ENCODE measurements around the gene OR52L1.
"Not testable (repeated sequence)": the region's sequence is repeated elsewhere in the genome, so short reads cannot be mapped to it uniquely, and the experiment has no call there.

Gene OR52L1
- total RNA-seq = 0 to 0.06 (median 0) reads per million in 18 experiments

DNA sequence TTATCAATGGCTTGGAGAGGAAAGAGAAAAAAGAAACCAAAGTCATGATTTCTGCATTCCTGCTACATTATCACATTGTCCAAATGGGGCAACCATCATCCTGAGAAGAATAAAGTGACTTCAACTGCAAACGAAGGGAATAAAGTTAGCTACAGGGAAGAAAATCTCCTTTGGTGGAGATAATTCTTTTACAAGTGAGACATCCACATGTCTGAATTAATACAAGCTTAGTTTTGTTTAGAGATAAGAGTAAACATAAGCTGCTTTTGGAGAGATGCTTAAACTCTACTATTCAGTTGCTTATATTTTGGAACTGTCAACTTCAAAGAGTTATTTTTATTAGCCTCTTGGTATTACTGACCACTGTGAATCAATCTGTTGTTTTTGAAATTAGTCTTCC lies at the start of gene OR52L1:
Gene OR52L1, minus strand, starts transcription at position 101 of the 400 bp plus-strand sequence. Its CDS starts 55 bp downstream, at position 46.
- no peak for DNase-seq

DNA sequence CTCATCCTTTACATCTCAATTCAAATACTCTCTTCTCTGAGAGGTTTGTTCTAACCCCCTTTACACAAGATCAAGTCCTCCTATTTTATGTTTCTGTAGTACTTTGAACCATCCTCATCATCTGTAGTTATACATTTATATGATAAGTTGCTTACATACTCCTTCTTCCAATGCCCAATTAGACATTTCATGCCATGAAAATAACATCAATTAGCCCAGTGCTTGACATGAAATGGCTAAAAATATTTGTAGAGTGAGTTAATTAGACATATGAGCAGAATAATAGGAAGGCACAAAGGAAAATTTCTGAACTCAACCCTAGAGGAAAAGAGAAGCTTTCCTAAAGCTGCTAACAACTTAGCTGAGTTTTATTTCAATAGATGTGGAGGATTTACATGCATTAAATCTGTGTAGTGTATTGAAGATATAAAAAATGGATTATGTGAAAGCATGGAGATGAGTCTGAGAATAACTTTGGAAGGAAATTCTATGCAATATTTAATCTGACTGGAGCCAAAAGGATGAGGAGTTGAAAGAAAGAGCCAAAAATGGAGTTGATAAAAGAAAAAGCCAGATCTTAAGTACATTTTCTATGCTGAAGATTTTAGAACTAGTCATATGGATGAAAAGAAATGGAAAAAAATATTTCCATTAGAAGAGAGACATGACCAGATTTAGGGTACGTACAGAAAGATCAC lies 44.1 kb upstream of the OR52L1 start, which contains the start of gene OR56A1:
Gene OR56A1, minus strand, starts transcription at position 51 of the 698 bp plus-strand sequence. CDS start 3,066 bp downstream, outside the sequence.
- no peak for DNase-seq

DNA sequence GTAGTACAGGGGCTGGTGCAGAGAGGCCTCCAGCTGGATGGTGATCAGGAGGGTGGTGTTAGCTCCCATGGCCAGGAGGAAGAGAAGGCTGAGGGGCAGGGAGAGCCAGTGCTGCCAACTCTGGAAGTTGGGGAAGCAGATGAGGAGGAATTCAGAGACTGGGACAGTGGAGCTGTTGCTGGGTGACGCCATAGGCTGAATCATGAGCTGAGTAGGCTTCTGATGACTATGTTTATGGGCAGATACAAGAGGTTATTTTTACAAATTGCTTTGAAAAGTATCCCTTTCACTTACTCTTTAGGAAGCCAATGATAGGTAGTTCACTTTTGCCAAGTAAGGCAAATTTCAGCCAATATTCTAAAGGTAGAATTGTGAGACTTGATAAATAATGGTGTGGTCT lies 40.7 kb upstream of the OR52L1 start:
- DNase-seq = no peak

DNA sequence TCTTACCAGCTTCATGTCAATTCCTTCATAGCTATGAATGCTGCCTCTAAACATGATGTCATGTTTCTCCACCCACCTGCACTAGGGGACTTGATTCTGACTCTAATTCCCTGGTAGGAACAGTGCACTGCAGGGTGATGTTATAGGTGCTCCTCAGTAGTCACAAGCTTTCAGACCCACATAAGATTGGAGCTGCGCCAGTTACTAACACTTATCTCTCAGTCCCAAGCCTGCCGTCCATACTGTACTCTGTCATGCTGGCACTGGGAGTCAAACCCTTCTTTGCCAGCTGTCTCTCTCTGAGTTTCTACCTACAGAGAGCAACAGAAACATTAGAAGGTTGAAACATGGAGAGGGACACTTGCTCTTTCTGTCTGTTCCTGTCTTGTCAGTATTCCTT lies 38.3 kb upstream of the OR52L1 start:
- no peak for DNase-seq

DNA sequence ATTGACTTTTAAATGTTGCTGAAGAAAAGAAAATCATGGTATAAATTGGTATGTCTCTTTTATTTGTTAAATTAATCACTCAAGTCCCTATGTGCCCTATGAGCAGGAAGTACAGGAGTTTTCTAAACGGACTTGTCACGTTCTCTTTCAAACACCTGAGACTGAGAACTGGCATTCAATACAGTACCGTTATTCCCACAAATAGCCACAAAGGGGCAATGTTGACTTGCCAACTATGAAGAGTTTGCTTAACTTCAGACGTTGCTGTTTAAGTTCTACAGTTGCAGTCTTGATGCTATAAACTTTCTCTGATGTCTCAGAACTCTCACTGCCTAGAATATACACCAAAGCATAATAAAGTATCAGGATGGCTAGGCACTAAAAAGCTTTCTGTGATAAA lies 36.2 kb upstream of the OR52L1 start:
- DNase-seq = peak; percentile 65 to 71

DNA sequence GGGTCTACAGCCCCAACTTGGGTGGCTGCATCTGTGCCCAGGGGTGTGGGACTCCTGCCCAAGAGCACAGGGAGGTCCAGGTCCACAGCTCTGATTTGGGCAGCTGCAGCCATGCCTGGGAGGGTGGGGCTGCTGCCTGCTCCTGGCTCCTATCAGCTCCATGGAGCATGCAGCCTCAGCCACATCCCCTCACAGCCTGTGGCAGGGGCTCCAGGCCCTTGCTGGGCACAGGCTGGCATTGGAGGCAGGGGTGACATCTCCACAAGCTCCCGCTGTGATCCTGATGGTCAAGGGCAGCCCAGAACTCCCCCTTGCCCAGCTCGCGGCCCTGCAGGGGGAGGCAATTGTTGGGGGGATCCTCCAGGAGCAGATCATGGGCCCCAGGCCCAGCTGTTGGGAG lies 26.3 kb upstream of the OR52L1 start:
- DNase-seq = no peak

DNA sequence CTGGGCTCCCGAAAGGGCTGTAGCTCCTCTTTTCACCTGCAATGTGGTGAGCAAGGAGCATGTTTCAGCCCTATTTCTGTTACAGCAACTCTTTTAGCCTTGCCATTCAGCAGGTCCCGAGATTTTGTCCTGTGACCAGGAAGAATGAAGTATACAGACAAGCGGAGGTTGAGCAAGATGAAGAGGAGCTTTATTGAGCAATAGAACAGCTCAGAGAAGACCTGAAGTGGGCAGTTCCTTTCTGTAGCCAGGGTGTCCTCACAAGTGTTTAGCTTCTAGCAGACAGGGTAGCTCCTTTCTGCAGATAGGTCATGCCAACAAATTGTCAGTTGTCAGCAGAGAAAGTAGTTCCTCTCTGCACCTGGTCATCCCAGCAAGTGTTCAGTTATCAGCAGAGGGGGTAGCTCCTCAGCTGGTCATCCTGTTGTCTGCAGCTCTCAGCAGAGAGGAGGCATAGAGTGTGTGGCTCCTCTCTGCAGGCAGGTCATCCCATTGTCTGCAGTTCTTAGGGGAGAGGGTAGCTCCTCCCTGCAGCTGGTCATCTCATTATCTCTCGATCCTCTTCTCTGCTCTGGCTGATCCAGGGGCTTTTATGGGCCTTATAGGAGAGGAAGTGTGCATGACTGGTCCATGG lies 25.4 kb upstream of the OR52L1 start:
- peak; percentile 80 to 82 for DNase-seq

DNA sequence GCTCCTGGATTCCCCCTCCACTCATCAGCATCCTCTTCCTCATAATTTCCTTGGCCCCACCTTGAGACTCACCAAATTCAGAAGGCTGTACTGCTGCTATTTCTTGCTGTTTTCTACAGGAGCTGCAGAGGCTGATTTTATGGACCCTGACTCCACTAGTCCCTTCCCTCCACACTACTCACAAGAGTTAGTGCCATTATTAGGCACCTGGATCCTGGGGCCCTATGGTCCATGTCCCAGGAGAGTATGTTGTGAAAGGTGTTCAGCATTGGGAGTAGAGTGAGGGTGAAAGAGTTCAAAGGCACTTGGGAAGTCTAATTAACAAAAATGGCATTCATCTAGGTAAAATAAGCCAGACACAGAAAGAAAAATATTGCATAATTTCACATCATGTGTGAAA lies 20.1 kb upstream of the OR52L1 start, which contains the start of gene OR56A4:
Gene OR56A4, minus strand, starts transcription at position 101 of the 400 bp plus-strand sequence. CDS start 3,954 bp downstream, outside the sequence.
- DNase-seq = no peak

DNA sequence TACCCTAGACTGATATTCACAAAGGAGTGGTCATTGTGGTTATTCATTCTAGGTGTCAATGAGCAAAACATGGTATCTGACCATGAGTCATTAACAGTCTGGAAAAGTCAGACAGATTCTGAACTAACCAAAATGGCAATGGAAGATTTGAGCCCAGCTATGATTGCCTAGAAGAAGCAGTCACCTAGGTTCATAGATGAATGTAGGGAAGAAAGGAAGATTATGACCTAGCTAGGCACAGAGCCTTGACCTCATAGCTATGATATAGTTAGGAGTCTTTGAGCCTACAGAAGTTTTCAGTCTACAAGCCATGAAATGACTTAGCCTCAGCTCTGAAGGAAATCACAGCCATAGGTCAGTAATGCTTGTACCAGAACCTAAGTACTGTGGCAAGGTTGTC lies 19.6 kb upstream of the OR52L1 start:
- no peak for DNase-seq

DNA sequence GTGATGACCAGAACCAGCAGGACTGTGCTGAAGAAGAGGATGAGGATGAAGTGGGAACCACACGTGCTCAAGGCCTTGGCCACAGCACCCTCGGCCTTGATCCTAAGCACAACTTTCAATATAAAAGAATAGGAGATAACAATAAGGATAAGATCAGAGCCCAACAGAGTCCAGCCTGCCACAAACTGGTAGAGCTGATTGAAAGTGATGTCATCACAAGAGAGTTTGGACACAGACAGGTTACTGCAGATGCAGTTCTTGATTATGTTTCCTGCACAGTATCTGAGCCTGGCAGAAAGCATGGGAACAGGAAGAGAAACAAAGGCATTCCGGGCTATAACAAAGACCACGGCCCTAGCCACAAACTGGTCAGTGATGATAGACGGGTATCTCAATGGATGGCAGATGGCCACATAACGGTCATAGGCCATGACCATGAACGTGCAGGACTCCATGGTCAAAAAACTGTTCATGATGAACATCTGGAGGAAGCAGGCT lies 15.5 kb upstream of the OR52L1 start:
- no peak for DNase-seq

DNA sequence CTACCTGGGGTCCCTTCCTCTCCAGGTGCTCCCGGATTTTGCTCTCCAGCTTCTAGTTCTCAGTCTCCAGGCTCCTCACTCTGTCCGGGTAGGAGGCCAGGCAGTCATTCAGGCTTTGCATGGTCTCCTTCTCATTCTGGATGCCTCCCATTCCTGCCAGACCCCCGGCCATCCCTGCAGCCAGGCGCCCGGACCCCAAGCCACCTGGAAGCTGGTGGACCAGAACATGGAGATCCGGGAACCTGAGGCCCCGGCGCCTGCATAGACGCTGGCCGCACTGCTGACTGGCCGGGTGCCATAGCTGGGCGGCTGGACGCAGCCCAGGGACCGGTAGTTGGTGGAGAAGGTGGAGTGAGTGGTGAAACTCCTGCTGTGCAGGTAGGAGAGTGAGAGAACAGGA lies 8.0 kb upstream of the OR52L1 start:
- no peak for DNase-seq

DNA sequence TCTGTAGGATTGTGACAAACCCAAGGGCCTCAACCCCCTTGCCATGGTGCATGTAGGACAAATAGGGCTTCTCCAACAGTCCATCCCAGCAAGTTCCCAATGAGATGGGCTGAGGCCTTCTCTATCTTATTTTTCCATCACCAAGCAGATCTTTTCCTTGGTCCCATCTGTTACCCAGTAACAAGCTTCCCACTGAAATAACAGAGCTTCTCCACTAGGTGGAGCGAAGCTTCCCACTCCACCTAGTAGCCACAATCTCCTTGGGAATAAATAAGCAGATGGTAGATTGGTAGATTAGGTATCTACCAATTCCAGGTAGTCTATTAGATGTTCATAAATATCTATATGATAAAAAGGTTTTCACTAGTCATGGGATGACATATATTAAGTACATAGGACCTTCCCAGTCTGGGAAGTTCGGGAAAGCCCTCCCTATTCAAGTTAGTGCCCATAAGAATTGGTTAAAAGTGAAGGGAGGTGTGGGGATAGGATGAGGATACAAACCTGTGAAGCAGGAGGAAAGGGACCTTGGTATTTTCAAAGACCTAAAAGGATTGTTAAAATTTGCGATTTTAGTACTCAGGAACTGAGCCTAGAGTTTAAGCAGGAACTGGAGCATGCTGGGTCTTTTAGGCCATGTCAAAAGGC lies 5.9 kb upstream of the OR52L1 start:
- DNase-seq = peak; percentile 29 to 38

DNA sequence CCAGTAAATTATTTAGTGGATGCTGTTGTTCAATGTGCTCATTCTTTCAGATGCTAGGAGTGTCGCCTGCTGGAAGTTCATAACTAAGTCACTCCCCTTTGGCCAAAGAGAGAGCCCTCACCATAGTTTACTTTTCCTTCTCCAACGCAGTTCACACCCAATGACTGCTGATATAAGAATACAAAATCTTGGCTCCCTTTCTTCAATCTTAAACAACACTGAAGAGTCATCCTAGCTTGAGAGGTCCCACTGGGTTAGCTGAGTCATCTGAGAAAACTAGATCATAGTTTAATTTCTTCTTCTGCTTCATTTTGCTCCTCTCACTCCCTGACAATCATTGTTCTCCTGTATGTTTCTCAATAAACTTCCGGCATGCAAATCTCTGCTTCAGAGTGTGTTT lies 5.4 kb upstream of the OR52L1 start:
- DNase-seq = no peak

DNA sequence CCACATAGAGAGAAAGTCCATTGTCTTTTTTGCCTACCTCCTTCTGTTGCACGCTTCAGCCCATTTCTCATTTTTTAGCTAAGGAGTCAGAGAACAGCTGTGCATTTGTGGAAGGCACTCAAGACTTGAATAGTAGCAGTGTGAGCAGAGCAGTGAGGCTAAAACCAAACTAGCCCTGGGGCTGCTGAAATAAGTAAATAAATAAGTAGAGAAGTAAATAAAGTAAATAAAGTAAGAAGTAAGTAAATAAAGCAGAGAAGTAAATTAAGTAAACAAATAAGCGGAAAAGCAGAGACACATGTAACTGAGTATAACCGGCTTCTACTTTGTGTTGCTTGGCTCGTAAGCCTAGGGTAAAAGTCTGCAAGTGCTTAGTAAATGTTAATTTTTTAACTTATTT lies 2.4 kb upstream of the OR52L1 start:
- no peak for DNase-seq

DNA sequence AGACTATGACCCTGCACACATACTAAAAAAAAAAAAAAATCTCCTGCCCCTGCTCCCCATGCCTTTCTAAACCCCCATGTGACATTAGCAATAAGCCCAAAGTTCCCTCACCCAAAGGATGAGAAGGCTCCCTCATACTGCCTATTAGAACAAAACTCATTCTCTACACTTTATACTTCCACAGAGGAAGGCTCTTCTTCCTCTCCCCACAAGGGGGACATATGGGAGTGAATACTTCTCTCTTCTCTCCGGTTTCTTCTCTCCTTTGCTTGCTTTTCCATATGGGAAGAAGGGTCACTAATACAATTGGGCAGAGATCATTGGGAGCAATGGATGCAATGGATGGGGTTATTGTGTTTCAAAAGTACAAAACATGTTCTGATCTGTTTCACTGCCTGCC lies 3.3 kb downstream of the OR52L1 start:
- DNase-seq = no peak

DNA sequence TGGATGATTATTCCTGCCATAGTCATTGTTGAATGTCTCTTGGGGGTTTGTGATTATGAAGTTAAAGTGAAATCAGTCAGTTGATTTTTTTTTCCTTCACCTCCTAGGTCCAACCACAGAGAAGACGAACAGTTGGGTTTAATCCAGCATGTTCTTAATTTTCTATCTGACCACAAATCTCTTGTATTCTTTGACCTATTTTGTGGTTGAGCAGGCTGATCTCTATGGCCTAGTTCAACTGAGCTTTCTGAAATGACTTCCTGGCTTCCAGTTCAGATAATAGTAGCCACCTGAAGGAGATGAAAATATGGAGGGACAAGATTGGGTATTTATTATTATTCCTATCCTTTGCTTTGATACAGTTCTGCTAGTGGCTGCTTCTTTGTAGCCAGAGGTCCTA lies 13.3 kb downstream of the OR52L1 start:
- no peak for DNase-seq

DNA sequence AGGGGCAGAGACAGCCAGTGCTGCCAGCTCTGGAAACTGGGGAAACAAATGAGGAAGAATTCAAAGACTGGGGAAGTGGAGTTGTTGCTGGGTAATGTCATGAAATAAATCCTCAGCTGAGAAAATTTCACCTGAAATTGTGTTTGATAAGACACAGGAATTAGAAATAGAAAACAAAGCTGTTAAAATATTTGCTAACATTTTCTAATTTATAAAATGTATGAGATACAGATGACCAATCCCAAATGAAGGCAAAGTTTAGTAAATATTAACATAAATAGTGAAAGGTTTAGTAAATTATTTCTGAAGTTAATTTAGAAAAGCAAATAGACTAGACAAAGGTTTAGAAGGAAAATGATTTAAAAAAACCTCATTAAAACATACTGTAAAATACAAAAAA lies 18.4 kb downstream of the OR52L1 start, which contains the start of gene OR56A5:
Gene OR56A5, minus strand, starts transcription at position 101 of the 400 bp plus-strand sequence. Its CDS starts 0 bp downstream, at position 101.
- no peak for DNase-seq

DNA sequence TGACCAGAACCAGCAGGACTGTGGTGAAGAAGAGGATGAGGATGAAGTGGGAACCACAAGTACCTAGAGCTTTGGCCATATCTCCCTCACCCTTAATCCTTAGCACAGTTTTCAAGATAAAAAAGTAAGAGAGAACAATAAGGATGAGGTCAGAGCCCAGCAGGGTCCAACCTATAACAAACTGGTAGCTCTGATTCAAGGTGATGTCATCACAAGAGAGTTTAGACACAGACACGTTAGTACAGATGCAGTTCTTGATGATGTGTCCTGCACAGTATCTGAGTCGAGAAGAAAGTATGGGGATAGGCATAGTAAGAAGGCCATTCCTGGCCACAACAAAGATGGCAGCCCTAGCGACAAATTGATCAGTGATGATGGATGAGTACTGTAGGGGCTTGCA lies 19.1 kb downstream of the OR52L1 start:
- DNase-seq = no peak

DNA sequence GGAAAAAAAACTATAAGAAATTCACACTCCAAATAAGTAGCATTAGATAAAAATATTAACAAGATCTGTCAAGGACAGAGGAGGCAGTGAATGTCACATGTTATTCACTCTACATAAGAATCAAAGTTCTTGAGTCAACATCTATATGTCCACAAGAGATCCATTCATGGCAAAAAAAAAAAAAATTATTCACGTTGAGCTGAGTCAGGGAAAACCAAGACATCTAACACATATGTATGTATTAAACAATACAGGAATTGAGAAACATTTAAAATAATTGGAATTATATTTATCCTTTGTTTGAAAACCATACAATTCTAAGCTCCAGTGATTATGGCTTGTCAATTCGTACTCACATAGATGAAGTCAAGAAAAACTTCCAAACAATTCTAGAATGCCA lies 19.8 kb downstream of the OR52L1 start:
- DNase-seq = no peak

DNA sequence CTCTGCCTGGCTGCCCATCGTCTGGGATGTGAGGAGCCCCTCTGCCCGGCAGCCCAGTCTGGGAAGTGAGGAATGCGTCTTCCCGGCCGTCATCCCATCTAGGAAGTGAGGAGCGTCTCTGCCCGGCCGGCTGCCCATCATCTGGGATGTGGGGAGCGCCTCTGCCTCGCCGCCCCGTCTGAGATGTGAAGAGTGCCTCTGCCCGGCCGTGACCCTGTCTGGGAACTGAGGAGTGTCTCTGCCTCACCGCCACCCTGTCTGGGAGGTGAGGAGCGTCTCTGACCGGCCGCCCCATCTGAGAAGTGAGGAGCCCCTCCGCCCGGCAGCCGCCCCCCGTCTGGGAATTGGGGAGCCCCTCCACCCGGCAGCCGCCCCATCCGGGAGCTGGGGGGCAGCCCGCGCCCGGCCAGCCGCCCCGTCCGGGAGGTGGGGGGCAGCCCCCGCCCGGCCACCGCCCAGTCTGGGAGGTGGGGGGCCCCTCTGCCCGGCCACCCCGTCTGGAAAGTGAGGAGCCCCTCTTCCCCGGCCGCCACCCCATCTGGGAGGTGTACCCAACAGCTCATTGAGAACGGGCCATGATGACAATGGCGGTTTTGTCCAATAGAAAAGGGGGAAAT lies 26.0 kb downstream of the OR52L1 start:
- DNase-seq = not testable (repeated sequence)

DNA sequence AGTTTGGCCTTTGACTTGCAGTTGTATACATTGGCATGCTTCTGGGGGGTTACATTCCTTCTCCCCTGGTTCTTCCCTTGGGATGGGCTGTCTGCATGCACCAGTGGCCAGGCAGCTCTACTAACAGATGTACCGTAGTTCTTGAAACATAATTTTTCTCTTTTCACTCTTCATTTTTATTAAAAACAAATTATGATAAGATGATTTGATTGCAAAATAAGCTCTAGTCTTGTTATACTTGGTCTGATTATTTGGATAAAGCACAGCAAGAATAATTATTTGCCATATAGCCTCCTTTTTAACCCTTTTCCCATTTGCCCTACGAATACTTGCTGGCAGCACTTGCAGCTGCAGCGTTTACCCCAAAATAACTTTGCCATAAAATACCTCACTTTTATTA lies 31.2 kb downstream of the OR52L1 start:
- no peak for DNase-seq

DNA sequence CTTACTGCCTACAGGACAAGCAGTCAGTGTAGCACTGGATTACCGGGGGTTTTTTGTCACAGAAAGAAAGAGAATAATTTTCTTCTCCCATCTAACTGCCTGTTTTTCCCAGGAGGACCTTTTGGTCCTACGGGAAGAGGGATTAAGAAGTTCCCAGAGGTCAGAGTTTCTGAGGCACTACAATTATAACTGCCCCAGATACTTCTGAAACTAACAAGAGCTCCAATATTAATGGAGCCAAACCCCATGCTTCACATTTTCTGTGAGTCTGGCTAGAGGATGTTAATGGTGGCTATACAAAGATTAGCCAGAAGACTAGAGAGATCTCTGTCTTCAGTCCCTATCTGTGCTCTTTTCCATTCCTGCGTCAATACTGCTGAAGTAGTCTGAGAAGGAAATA lies 44.8 kb downstream of the OR52L1 start, which contains the start of gene OR56A3:
Gene OR56A3, plus strand, starts transcription at position 301 of the 400 bp plus-strand sequence. CDS start 5,096 bp downstream, outside the sequence.
- DNase-seq = no peak

DNA sequence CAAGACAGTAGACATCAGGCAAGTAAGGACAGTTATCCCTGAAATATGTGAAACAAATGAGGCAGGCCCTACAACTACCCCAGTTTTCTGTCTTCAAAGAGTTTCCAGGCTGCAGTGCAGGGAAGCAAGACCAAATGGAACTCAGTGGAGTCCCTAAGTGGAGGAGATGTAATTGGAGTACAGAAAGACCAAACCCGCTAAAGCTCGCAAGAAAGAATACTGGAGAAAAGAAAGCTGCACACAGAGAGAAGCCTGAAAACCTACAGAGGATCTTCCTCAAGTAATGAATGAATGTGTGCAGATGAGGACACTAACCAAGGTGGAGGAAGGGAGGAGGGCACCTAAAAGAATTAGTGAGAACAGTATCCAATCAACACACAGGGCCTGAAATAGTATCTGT lies 46.0 kb downstream of the OR52L1 start:
- DNase-seq = no peak
